HG03565 (cell line): ENCODE data around the gene ASB15.

Source experiments
- ATAC-seq: cut with Tn5 transposase; IDR thresholded peaks from one replicate; pipeline ENCODE4 v1.9.1; 2021; ENCODE audit warnings: mild to moderate bottlenecking, moderate library complexity; ENCODE audit not compliant: unreplicated experiment

The ASB15 gene

GRCh38 chr7:123594813-123595241, 6.8 kb upstream of the ASB15 start:
- ATAC-seq, result no peak

DNA sequence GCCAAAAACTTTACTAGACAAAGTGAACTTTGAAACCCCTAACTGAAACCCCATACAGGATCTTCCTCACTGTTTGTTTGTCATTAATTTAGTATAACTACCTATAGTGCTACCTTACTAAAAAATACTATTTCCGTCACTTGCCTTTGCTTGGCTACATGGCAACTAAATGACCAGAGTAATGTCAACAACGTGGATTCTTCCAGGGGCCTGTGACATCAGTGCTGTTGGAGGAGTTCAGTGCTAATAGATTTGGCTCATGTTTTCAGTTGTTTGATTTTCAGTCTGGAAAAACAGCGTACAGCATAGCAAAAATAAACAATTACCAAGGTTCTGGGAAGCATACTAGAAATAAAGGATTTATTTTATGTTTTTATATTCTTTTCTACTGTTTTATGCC, 3.0 kb upstream of the ASB15 start:
- no peak for ATAC-seq

DNA sequence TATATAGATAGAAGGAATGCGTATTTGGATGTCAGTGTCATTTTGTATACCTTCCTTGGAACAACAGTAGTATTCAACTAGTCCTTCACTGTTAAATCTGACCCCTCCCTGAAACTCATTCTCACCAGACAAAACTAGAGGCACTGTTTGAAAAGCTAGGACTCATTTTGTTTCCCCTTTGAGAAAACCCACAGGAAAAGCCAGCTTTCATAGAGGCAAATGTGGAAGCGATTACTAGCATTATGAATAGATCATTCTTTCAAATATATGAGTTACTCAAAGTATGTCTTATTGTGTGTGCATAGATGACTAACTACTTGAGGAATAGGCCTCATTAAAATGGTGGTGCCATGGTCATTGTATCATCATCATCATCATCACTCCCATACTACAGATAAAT, 1.9 kb upstream of the ASB15 start:
- ATAC-seq, result no peak

GRCh38 chr7:123600876-123601275, 745 bp upstream of the ASB15 start:
- no peak for ATAC-seq

- no peak for ATAC-seq
These were observed 1.0 kb downstream of the ASB15 start for GRCh38 chr7:123602648-123603047.

DNA sequence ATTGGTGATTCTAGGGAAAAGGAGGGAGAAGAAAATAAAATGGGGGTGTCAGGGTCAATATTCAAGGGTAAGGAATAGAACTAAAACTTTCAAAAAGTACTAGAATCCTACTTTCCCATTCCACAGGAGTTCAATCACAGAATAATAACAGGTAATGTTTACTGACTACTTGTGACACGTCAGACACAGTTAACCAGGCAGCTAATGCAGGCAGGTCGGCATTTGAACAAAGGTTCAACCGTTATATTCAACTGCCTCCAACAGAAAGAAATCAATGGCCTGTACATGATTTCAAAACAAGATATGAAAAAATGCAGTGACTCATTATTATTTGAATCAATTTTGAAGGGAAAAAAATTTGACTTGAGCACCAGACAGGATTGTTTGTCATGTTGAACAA, 3.1 kb downstream of the ASB15 start:
- no peak for ATAC-seq

GRCh38 chr7:123607423-123607975, 5.9 kb downstream of the ASB15 start:
- no peak for ATAC-seq

DNA sequence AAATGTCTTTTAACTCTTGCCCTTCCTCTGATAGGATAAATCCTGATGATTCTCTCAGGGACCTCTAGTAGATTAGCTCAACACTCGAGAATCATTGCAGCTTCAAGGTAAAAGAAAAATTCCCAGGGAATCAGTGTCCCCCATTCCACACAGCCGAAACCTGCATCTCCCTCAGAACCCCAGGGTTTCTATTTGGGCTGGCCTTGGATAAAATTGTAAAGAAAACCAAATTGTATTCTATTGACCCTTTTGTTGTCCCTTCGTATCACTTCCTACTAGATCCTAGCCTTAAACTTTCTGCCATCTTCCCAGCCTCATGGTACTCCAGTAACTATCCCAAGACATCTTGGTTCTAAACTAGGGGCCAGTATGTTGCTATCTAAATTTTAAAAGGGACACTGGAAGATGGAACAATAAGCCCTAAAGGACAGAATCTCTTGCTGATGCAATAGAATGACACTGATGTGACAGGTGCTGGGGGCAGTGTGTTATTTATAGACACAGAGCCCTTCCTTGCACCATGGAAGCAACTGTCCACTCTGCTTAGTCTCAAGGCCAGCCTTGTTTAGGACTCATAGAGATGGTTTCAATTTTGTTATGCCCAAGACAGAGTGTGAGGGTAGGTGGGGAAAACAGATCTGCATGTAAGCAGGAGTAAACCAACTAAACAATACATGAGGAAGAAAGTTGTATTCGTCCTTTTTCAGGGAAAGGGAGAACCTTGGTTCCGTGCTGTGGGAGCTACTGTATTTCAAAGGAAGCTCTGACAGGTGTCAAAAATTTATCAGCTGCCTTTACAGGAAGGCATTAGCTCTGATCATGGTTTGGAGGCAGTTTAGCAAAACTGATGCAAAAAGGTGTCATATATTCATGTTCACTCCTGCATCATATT, 7.6 kb downstream of the ASB15 start:
- no peak for ATAC-seq

DNA sequence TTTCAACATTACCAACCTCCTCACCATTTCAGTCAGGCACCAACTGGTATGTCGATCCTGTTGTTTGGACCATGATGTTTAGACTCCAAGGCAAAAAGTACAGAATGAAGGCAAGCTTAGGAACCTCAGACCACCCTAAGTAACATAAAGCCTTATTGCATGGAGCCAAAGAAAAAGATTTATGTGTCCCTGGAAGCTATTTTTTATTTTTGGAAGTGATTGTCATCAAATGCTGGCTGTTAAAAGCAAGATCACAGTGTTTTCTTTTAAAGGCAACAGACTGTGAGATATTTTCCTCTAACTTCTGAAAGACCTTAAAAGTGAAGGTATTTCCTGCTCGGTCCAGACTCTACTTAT, 8.2 kb downstream of the ASB15 start:
- no peak for ATAC-seq

DNA sequence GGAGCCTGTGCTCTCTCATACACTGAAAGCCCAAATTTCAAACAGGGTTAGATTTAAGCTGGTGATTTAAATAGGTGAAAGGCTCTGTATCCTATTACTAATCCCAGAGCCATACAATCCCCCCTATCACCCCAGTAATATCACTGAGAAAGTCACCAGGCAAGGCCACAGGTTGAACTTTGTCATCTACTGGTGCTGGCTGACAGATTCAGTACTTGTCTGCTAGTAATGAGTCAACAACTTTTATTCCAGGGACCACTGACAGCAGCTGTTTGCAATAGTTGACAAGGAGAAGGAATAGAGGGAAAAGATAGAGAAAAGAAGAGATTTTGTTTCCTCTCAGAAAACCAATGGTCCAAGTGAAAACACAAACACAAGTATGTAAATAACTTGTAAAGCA, 10.4 kb downstream of the ASB15 start:
- no peak for ATAC-seq

- no peak for ATAC-seq
These were observed 13.7 kb downstream of the ASB15 start for GRCh38 chr7:123615344-123615743.

GRCh38 chr7:123616223-123616622, 14.6 kb downstream of the ASB15 start:
- no peak for ATAC-seq

DNA sequence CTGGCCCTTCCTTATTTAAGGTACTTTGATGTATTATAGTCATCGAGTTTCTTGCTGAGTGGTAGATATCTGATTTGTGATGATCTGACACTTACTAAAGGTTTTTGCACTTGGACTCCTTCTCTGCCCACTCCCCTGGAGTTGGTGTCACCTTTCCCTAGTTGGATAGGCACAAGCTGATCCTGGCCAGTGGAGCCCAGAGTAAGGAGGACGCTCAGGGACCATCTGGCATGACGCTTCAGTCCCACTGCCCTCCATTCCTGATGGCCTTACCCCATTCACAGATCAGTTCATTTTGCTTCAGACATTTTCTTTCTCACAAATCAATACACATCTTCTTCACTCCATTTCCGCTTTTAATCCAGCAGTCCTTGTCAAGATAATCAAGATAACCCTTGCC, 20.1 kb downstream of the ASB15 start:
- ATAC-seq, result no peak

- ATAC-seq, result no peak
These were observed 21.2 kb downstream of the ASB15 start for GRCh38 chr7:123622660-123623386.

DNA sequence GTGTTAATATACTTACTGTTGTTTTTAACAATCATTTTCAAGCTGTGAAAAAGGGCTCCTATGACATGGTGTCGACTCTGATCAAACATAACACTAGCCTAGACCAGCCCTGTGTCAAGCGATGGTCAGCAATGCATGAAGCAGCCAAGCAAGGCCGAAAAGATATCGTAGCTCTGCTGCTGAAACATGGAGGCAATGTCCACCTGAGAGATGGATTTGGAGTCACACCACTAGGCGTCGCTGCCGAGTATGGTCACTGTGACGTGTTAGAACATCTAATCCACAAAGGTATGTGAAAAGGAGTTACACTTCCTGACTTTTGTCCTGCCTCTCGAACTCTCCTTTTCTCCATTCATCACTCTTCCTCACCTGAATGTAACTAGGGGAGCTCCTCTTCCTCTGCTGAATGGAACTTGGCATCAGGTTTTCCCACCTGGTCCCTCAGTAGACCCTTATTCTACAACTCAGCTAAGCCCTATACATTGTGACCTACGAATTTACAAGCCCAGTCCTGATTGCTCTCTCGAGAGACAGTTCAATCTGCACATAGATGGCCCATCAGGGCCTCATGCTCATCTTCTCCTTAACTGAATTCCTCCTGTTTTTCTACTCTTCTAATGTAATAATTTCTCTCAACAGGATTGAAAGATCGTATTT, 23.0 kb downstream of the ASB15 start:
- ATAC-seq, result peak; percentile 81

GRCh38 chr7:123625254-123625653, 23.6 kb downstream of the ASB15 start:
- ATAC-seq, result no peak

GRCh38 chr7:123627851-123628250, 26.2 kb downstream of the ASB15 start:
- no peak for ATAC-seq

DNA sequence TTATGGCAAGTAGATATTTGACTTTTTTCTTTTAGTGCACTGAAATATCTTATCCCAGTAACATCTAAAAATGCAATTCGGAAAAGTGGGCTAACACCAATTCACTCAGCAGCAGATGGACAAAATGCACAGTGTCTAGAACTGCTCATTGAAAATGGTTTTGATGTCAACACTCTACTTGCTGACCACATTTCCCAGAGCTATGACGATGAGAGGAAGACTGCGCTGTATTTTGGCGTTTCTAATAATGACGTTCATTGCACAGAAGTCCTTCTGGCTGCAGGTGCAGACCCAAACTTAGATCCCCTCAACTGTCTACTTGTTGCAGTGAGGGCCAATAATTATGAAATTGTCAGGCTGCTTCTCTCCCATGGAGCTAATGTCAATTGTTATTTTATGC, 27.2 kb downstream of the ASB15 start:
- no peak for ATAC-seq

GRCh38 chr7:123629281-123629680, 27.7 kb downstream of the ASB15 start:
- ATAC-seq, result no peak

DNA sequence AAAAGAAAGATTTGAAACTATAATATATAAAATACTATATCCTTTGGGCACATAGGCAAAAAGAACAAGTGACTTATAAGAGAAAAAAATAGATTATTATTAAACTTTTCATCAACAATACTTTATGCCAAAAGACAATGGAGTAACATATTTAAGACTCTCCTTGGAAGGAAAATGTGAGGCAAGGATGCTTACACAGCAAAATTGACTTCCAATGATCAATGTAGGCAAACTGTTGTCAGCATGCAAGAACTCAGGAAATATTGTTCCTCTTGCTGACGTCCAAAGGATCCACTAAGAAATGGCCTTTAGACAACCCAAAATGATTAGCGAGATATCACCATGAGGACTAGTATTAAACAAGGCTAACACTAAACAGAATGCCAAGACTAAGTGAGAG, 31.2 kb downstream of the ASB15 start:
- ATAC-seq, result no peak

GRCh38 chr7:123633553-123633952, 31.9 kb downstream of the ASB15 start:
- no peak for ATAC-seq
